GM21576 (cell line): ENCODE data around the gene IRF3.

Experiments
- ATAC-seq: cut with Tn5 transposase; IDR thresholded peaks from one replicate; pipeline ENCODE4 v1.9.1; 2021; ENCODE audit warnings: mild to moderate bottlenecking, moderate library complexity; ENCODE audit not compliant: unreplicated experiment

The IRF3 gene, protein sequence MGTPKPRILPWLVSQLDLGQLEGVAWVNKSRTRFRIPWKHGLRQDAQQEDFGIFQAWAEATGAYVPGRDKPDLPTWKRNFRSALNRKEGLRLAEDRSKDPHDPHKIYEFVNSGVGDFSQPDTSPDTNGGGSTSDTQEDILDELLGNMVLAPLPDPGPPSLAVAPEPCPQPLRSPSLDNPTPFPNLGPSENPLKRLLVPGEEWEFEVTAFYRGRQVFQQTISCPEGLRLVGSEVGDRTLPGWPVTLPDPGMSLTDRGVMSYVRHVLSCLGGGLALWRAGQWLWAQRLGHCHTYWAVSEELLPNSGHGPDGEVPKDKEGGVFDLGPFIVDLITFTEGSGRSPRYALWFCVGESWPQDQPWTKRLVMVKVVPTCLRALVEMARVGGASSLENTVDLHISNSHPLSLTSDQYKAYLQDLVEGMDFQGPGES

GRCh38 chr19:49665351-49666119, at the start of gene IRF3, which contains the start of gene BCL2L12:
IRF3 (minus strand) TSS chr19:49665857; CDS start chr19:49664838, 1,019 bp downstream.
BCL2L12 (plus strand) TSS chr19:49665933; CDS start chr19:49666693, 760 bp downstream.
- ATAC-seq, result peak; percentile 79

GRCh38 chr19:49713236-49713845, 47.7 kb upstream of the IRF3 start:
- ATAC-seq, result no peak

DNA sequence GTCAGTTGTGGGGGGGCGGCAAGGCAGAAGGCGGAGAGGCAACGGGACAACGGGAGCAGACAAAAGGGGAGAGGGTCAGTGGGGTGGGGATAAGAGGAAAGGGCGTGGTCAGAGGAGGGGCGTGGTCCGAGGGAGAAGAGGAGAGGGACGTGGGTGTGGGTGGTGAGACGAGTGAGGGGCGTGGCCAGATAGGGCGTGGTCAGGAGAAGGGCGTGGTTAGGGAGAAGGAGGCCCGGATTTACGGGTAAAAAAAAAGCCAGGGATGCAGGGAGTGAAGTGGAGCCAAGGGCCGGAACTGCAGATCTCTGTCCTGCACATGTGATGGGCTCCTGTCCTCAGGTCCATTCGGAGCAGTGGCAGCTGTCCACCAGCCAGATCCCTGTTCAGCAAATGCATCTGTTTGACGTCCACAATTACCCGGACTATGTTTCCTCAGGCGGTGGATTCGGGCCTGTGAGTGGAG, 46.8 kb upstream of the IRF3 start:
- ATAC-seq, result no peak

- no peak for ATAC-seq
These were observed 44.8 kb upstream of the IRF3 start for GRCh38 chr19:49710372-49710951.

- ATAC-seq, result no peak
These were observed 40.3 kb upstream of the IRF3 start for GRCh38 chr19:49705919-49706318.

- no peak for ATAC-seq
These were observed 39.4 kb upstream of the IRF3 start for GRCh38 chr19:49704888-49705642.

DNA sequence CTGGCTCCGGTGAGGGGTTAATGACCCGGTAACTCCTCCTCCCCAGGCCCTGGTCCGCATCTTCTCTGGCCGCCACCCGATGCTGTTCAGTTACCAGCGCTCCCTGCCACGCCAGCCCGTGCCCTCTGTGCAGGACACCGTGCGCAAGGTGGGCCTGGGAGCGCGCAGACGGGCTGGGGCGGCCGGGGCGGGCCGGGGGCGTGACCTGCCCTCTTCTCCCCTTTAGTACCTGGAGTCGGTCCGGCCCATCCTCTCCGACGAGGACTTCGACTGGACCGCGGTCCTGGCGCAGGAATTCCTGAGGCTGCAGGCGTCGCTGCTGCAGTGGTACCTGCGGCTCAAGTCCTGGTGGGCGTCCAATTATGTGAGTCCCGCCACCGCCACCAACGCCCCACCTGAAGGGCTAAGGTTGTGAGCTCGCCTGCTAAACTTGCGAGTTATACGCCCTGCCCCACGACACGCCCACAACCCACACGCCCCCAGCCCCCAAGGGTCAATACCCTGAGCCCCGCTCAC, 35.7 kb upstream of the IRF3 start:
- no peak for ATAC-seq

DNA sequence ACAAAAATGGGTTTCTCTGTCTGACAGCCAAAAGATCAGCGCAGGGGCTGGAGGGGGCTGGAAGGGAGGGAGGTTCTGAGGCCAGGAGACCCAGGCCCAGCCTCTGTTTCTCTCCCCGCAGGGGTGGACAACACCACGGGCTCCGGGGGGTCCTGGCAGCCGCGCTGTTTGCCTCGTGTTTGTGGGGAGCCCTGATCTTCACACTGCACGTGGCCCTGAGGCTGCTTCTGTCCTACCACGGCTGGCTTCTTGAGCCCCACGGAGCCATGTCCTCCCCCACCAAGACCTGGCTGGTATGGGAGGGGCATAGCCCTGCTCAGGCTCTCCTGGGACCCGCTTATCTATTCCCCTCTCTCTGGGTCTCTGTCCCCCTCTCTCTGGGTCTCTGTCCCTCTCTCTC, 34.9 kb upstream of the IRF3 start:
- ATAC-seq, result no peak

- no peak for ATAC-seq
These were observed 33.7 kb upstream of the IRF3 start for GRCh38 chr19:49699364-49699763.

GRCh38 chr19:49696865-49697264, 31.2 kb upstream of the IRF3 start:
- ATAC-seq, result no peak

DNA sequence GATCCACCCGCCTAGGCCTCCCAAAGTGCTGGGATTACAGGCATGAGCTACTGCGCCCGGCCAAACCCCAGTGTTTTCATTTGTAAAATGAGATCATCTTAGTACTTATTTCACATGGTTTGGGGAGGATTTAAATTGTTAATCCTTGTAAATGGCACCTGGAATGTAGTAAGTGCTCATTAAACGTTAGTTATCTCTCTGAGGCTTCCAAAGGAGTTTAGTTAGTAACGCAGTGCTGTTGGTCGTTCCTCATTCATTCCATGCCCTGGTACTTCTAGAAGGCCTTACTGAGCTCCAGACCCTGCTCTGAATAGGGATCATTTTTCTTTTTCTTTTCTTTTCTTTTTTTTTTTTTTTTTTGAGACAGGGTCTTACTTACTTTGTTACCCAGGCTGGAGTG, 30.5 kb upstream of the IRF3 start:
- no peak for ATAC-seq

- ATAC-seq, result no peak
These were observed 26.5 kb upstream of the IRF3 start for GRCh38 chr19:49692147-49692506.

DNA sequence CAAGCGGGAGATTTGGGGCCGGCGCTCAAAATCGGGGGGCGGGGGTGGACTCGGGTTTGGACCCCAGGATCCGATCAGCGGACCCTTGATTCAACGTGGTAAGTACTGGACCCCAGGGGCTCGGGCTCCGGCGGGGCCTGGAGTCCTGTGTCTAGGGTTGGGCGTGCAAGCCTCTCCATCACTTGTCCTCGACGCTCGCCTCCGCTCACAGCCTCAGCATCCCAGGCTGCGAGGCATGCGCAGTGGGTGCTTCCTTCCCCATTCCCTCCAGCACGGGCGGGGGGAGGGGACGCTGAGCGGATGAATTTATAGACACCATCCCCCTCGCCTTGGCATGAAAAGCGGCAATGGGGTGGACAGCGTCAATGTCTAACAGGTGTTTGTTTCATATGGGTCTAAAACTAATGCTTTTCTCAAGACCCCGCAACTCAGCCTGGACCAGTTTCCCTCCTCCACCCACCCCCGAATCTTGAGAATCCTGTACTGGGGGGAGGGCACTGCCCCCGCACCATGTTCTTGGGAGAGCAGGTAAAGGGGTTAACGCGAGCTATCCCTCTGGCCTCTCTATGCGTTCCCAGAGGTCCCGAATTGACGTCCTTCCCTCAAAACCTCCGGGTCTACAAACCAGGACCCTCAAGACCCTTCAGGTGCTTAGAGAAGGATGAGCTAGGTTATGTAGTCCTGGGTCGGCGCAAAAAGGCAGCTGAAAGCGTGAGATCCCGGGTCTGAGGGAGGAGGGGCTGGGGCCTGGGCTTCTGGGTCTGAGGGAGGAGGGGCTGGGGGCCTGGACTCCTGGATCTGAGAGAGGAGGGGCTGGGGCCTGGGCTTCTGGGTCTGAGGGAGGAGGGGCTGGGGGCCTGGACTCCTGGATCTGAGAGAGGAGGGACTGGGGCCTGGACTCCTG, 25.8 kb upstream of the IRF3 start:
- ATAC-seq, result no peak

GRCh38 chr19:49690656-49691242, 25.1 kb upstream of the IRF3 start, which contains the start of gene CPT1C:
CPT1C (plus strand) TSS chr19:49691116; CDS start chr19:49692253, 1,137 bp downstream.
- no peak for ATAC-seq

GRCh38 chr19:49690079-49690655, 24.5 kb upstream of the IRF3 start:
- no peak for ATAC-seq

DNA sequence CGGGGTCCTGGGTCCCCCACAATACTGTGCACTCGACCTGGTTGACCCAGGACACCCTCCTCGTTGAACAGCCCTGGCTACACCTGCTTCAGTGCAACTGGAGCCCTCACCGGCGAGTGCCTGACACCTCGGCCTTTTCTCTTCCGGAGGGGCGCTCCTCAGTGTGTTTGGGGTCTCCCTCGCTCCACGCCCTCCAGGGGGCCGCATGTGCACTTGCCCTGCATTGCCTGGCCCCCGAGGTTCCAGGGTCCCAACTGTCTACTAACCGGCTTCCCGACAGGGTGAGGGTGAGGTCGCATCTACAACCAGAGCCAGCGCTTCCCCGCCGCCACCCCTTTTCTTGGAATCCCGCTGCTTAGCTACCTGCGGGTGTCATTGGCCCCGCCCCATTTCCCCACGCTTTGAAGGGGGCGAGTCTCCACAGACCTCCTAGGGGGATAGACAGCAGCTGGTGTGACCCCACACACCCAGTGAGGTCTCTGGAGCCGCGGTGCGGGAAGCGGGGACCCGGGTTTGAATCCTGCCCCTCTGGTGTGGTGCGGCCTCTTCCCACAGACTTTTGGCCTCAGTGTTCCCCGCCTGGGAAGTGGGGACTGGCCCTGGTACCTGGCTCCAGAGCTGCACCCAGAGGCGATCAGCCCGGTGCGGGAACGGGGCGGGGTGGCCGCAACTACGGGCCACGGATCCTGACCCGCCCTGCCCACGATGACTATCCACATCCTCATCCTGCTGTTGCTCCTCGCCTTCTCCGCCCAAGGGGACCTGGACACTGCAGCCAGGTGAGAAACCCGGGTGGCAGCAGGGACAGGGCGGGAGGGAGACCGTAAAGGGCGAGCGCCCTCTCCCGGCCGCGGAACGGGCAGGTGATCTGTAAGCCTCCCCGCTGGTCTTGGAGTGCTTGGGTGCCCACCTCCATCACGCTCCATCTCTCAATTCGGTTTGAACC, 23.7 kb upstream of the IRF3 start, which contains the start of gene ADM5:
ADM5 (plus strand) TSS at position 462 of the 946 bp plus-strand sequence; CDS start at position 706, 244 bp downstream.
- ATAC-seq, result no peak

DNA sequence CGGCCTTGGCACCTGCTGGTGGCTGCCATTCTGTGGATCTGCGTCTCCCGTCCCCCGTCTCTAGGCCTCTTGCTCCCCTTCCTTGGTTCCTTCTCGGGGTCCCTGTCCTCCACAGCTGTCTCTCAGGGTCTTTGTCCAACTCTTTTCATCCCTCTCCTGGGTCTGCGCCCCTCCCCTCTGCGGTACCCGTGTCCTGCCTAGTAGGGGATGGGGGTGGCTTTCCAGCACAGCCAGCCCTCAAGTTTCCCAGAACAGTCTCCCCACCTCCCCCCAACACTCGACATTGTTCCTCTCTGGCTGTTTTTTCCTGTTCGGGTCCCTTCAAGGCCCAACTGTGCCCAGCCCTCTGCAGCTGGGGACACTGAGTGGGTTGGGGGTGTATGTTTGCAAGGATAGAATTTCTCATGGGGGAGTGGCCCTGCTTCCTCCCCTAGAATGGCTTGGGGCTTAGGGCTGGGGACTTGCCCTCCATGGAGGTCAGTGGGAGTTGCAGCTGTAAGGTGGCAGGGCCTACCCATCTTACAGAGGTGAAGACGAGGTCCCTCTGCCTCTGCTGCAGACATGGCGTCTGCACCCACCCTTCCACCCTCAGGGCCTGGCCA, 23.0 kb upstream of the IRF3 start:
- no peak for ATAC-seq
